Lower leg skin (tissue), 3 donors: Measurements from ENCODE around the gene RGS7.

ENCODE experiments used
- CTCF ChIP-seq, 3 donors: fragments of 450-650 bp; IDR thresholded peaks; one replicate each; pipeline ENCODE4 v1.5.1; 2016; ENCODE audit warnings: antibody characterized with exemption in 3 of 3, mild to moderate bottlenecking in 3 of 3, moderate library complexity in 2 of 3
- POLR2A ChIP-seq, 2 donors: fragments of 450-650 bp; IDR thresholded peaks; one replicate each; pipeline ENCODE4 v1.6.1; 2016 to 2017; ENCODE audit warnings: antibody characterized with exemption in 2 of 2, mild to moderate bottlenecking in 1 of 2, moderate library complexity in 1 of 2

DNA sequence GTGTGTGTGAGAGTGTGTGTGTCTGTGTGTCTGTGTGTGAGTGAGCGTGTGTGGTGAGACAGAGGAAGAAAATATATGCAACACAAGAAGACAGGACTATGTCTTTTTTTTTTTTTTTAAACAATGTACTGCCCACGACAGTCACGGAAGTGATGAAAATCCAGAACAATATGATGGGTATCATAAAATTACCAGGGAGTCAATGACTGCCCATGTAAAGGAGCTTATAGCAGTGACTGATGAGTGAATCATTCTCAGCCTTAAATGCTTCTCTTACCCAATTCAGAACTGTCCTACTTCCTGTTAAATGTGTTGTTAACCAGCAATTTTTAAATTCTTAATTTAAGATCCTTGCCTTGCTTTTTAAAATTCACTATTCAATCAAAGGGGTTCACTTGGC is 46.6 kb downstream of the RGS7 start:
- TF ChIP-seq CTCF (IDR thresholded peaks at IDR 0.05) (no peak), POLR2A (IDR thresholded peaks at IDR 0.05) (no peak)
